NB4 (cell line): ENCODE results near the gene SMIM38.

ENCODE experiments used
- CTCF ChIP-seq: IDR thresholded peaks from one replicate; pipeline ENCODE4 v1.5.1; 2012; ENCODE audit warnings: low read depth, low read length
- MYC ChIP-seq: IDR thresholded peaks from 2 replicates; pipeline ENCODE4 v1.6.1; 2011; ENCODE audit warnings: low read depth, low read length

- TF ChIP-seq CTCF, result no peak
- TF ChIP-seq MYC, result no peak
These were observed 33.3 kb downstream of the SMIM38 start for GRCh38 chr11:69189059-69189458.
